BLaER1 (cell line): ENCODE results near the gene SYDE1.

Source experiments
- H3K27ac ChIP-seq: shearing (Covaris generic); formaldehyde crosslinking; 2 replicates; pipeline ENCODE4 v1.8.1; 2022
- H3K27me3 ChIP-seq: shearing (Covaris generic); formaldehyde crosslinking; 2 replicates; pipeline ENCODE4 v1.8.1; 2022
- H3K36me3 ChIP-seq: shearing (Covaris generic); formaldehyde crosslinking; 2 replicates; pipeline ENCODE4 v1.8.1; 2022
- H3K4me1 ChIP-seq: shearing (Covaris generic); formaldehyde crosslinking; 2 replicates; pipeline ENCODE4 v1.8.1; 2022
- H3K4me2 ChIP-seq: shearing (Covaris generic); formaldehyde crosslinking; 2 replicates; pipeline ENCODE4 v1.8.1; 2022
- H3K4me3 ChIP-seq: shearing (Covaris generic); formaldehyde crosslinking; 2 replicates; pipeline ENCODE4 v1.8.1; 2022
- H3K9ac ChIP-seq: shearing (Covaris generic); formaldehyde crosslinking; 2 replicates; pipeline ENCODE4 v1.8.1; 2022
- H3K9me3 ChIP-seq: shearing (Covaris generic); formaldehyde crosslinking; 2 replicates; pipeline ENCODE4 v1.8.1; 2022
- H4K20me1 ChIP-seq: shearing (Covaris generic); formaldehyde crosslinking; 2 replicates; pipeline ENCODE4 v1.8.1; 2022
- Cebpa-rat ChIP-seq: shearing (Covaris generic); IDR thresholded peaks from 2 replicates; pipeline ENCODE4 v1.8.1; 2022

SYDE1 gene

GRCh38 chr19:15141143-15141542, 33.9 kb downstream of the SYDE1 start:
- Histone ChIP-seq H3K9ac (no peak overlapping the region), H3K4me3 (no peak overlapping the region), H4K20me1 (no peaks in the 10 kb centered on the region), H3K9me3 (peaks cover 32% of the 10 kb centered on the region), H3K27me3 (no peaks in the 10 kb centered on the region), H3K4me2 (no peak overlapping the region), H3K4me1 (no peaks in the 10 kb centered on the region), H3K36me3 (no peaks in the 10 kb centered on the region), H3K27ac (no peak overlapping the region)
- no peak for TF ChIP-seq Cebpa-rat

- Histone ChIP-seq H4K20me1 (no peaks in the 10 kb centered on the region), H3K9me3 (peaks cover 32% of the 10 kb centered on the region), H3K4me1 (no peaks in the 10 kb centered on the region), H3K27ac (no peak overlapping the region), H3K9ac (no peak overlapping the region), H3K36me3 (no peaks in the 10 kb centered on the region), H3K4me2 (no peak overlapping the region), H3K4me3 (no peak overlapping the region), H3K27me3 (no peaks in the 10 kb centered on the region)
- TF ChIP-seq Cebpa-rat, result no peak
Measured at GRCh38 chr19:15142313-15142712, 35.1 kb downstream of the SYDE1 start.

GRCh38 chr19:15144046-15144646, 36.9 kb downstream of the SYDE1 start:
- no peaks in the 10 kb centered on the region for H3K4me1 ChIP-seq
- no peaks in the 10 kb centered on the region for H3K36me3 ChIP-seq
- no peak for TF ChIP-seq Cebpa-rat
- H4K20me1 ChIP-seq, result no peaks in the 10 kb centered on the region
- H3K27me3 ChIP-seq, result no peaks in the 10 kb centered on the region
- no peak overlapping the region for H3K9ac ChIP-seq
- no peak overlapping the region for H3K4me3 ChIP-seq
- H3K4me2 ChIP-seq, result no peak overlapping the region
- H3K27ac ChIP-seq, result no peak overlapping the region
- H3K9me3 ChIP-seq, result peaks cover 20% of the 10 kb centered on the region

- Histone ChIP-seq H3K9ac (no peak overlapping the region), H3K27me3 (no peaks in the 10 kb centered on the region), H4K20me1 (no peaks in the 10 kb centered on the region), H3K27ac (no peak overlapping the region), H3K4me2 (no peak overlapping the region), H3K4me3 (no peak overlapping the region), H3K9me3 (peaks cover 5% of the 10 kb centered on the region; the same call in 1 of the 2 replicates), H3K4me1 (no peaks in the 10 kb centered on the region), H3K36me3 (no peaks in the 10 kb centered on the region)
- no peak for TF ChIP-seq Cebpa-rat
Measured at GRCh38 chr19:15147090-15147489, 39.9 kb downstream of the SYDE1 start.

- no peak for TF ChIP-seq Cebpa-rat
- Histone ChIP-seq H3K9me3 (peaks cover 5% of the 10 kb centered on the region), H3K4me2 (no peak overlapping the region), H3K9ac (no peak overlapping the region), H3K27me3 (no peaks in the 10 kb centered on the region), H3K36me3 (no peaks in the 10 kb centered on the region), H3K4me1 (0 out of 2 replicates have a peak, but pooled peaks cover 5% of the 10 kb centered on the region), H3K27ac (no peak overlapping the region), H4K20me1 (no peaks in the 10 kb centered on the region), H3K4me3 (no peak overlapping the region)
Measured at GRCh38 chr19:15149737-15150136, 42.5 kb downstream of the SYDE1 start.

GRCh38 chr19:15154002-15154612, 46.9 kb downstream of the SYDE1 start:
- no peak for TF ChIP-seq Cebpa-rat
- no peak overlapping the region for H3K4me2 ChIP-seq
- H3K9ac ChIP-seq, result no peak overlapping the region
- no peaks in the 10 kb centered on the region for H4K20me1 ChIP-seq
- H3K27ac ChIP-seq, result no peak overlapping the region
- no peaks in the 10 kb centered on the region for H3K27me3 ChIP-seq
- 0 out of 2 replicates have a peak, but pooled peaks cover 5% of the 10 kb centered on the region for H3K4me1 ChIP-seq
- 0 out of 2 replicates have a peak, but pooled peaks cover under 1% of the 10 kb centered on the region for H3K36me3 ChIP-seq
- peaks cover 5% of the 10 kb centered on the region for H3K9me3 ChIP-seq
- H3K4me3 ChIP-seq, result no peak overlapping the region

- Histone ChIP-seq H4K20me1 (no peaks in the 10 kb centered on the region), H3K4me3 (no peak overlapping the region), H3K36me3 (peaks cover 12% of the 10 kb centered on the region), H3K4me1 (0 out of 2 replicates have a peak, but pooled peaks cover 5% of the 10 kb centered on the region), H3K27ac (no peak overlapping the region), H3K9me3 (peaks cover 5% of the 10 kb centered on the region), H3K27me3 (no peaks in the 10 kb centered on the region), H3K9ac (no peak overlapping the region), H3K4me2 (no peak overlapping the region)
- TF ChIP-seq Cebpa-rat, result no peak
Measured at GRCh38 chr19:15155296-15155695, 48.1 kb downstream of the SYDE1 start.

- H3K27ac ChIP-seq, result no peak overlapping the region
- no peak for TF ChIP-seq Cebpa-rat
- 0 out of 2 replicates have a peak, but pooled peaks cover 5% of the 10 kb centered on the region for H3K4me1 ChIP-seq
- H3K9ac ChIP-seq, result no peak overlapping the region
- H3K4me3 ChIP-seq, result no peak overlapping the region
- H3K4me2 ChIP-seq, result no peak overlapping the region
- H4K20me1 ChIP-seq, result no peaks in the 10 kb centered on the region
- no peaks in the 10 kb centered on the region for H3K27me3 ChIP-seq
- H3K36me3 ChIP-seq, result peaks cover 23% of the 10 kb centered on the region
- peaks cover 5% of the 10 kb centered on the region for H3K9me3 ChIP-seq
Measured at GRCh38 chr19:15156391-15156790, 49.2 kb downstream of the SYDE1 start.

GRCh38 chr19:15159251-15159650, 52.0 kb downstream of the SYDE1 start:
- Histone ChIP-seq H3K9ac (no peak overlapping the region), H3K9me3 (peaks cover 3% of the 10 kb centered on the region), H3K27me3 (no peaks in the 10 kb centered on the region), H3K27ac (no peak overlapping the region), H4K20me1 (no peaks in the 10 kb centered on the region), H3K36me3 (peaks cover 52% of the 10 kb centered on the region), H3K4me2 (no peak overlapping the region), H3K4me3 (no peak overlapping the region), H3K4me1 (no peaks in the 10 kb centered on the region)
- TF ChIP-seq Cebpa-rat, result no peak
